ENCODE data around the gene C5orf63.
"Not testable (repeated sequence)": the region's sequence is repeated elsewhere in the genome, so short reads cannot be mapped to it uniquely, and the experiment has no call there.

C5orf63 gene

GRCh38 chr5:127031147-127031862 is 42.0 kb downstream of the C5orf63 start:
- no peak for DNase-seq (ENCODE audit: low read depth in 2 of 2)

DNA sequence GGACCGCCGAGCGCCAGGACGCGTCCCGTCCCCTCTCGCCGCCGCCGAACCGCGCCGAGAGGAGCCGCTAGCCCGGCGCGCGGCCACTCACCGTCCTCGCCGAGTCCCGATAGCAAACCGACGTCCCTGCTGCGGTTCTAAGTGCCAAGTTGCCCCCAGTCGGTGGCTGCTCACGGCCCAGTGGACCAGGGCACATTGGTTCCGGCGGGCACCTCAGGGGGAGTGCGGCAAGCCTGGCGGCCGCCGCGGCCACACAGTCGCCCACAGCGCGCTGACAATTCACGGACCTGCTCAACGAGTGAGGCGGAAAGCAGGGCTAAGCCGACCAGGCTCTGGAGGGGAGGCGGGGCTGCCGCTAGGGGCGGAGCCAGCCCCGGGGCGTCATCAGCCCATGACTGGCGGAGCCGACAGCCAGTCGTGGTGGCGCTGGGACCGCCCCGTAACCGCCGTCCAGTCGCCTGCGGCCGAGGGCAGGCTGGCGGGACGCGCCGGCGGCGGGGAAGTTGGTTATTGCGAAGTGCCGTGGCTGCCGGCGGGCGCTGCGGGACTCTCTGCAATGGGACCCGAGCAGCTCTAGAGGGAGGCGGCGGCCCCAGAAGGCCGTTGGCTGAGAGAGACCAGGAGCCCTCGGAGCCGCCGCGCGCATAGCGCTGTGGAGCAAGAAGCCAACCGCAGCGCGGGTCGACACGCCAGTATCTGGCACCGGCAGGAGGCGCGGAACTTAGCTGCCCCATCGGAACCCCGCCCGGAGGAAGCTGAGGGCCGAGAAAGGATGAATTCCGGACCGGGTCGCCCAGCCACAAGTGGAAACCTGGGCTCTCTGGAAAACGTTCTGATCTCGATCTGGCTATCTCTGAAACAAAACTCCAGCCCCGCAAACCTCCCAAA is 42.8 kb downstream of the C5orf63 start, which contains the start of gene MARCHF3:
MARCHF3 (minus strand) TSS at position 300 of the 888 bp plus-strand sequence. CDS start 112,387 bp downstream, outside the sequence.
- DNase-seq (ENCODE audit: low read depth in 2 of 2), result peak; percentile 81 to 89

DNA sequence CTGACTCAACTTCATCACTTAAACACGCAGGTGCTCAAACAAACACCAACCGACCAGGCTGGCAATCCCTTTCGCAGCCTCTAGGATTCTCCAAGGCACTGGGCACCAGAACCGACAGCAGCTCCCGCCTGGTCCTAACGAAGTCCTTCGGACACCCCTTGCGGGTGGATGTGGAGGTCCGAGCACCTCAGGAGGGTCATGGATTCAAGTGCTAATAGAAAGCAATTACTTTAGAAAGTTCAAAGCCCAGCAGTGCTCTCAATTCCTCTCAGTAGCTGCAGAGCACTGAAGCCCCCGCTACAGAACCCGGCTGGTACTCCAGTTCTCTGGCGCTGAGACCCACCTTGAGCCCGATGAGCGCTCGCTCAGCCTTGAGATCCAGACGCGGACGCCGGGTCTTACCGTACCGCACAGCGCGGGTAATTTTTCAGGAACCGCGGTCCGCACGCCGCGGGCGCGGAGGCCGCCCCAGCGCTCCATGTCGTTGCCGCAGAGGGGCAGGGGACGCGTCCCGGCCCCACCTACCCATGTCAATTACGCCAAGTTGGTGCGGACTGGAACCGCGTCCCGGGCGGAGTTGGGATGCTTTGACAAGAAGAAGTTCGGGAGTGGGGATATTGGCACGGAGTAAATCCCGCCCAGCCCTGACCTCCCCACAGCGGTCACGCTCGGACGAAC is 43.6 kb downstream of the C5orf63 start:
- peak in 1 of 2 donors; percentile 12 for DNase-seq (ENCODE audit: low read depth in 2 of 2)

DNA sequence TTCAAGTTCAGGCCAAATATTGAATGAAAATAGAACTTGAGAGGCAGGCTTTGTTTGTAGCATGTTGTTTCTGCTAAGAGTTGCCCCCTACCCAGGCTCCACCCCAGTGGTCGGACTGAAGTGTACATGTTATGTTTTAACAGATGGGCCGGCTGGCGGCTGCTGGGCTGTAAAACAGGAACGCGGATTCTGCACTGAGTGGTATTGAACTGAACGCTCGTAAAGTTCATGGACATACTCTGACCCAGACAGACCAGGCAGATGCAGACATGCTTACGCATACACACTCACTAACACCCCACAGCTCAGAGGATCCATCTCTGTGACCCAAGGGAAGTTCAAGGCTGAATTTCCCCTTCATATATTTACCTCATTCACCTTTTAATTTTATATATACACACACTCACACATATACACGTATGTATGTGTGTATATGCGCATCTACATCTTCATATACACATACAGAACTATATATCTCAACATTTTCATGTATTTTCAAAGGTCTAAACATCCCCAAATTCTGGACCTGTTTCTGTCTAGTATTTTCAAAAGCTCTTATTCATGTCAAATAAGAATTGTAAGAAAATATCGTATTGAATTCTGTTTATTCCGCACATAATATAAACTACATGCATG is 44.4 kb downstream of the C5orf63 start:
- no peak for DNase-seq (ENCODE audit: low read depth in 2 of 2)

- DNase-seq (ENCODE audit: low read depth in 2 of 2), result no peak
Observed at GRCh38 chr5:127027539-127027938, 45.8 kb downstream of the C5orf63 start.

GRCh38 chr5:127026166-127026565 is 47.1 kb downstream of the C5orf63 start:
- DNase-seq (ENCODE audit: low read depth in 2 of 2), result no peak

GRCh38 chr5:127025467-127025866 is 47.8 kb downstream of the C5orf63 start:
- no peak for DNase-seq (ENCODE audit: low read depth in 2 of 2)

DNA sequence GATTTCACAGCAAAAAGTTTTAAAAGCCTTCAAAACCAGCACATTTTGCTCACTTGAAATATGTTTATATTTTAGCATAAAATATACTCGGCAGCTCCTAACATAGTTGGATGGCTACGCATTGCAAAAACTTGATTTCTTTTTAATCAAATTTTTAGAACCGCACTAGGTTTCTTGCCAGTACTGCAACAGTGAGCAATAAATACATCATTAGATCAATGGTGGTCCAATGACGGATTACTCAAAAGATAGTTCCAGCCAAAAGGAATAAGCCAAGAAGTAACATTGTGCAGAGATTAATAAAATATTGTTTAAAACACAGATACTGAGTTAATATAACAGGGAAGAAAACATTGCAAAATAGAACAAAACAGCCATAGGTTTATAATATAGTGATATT is 48.5 kb downstream of the C5orf63 start:
- DNase-seq (ENCODE audit: low read depth in 2 of 2), result no peak

- DNase-seq (ENCODE audit: low read depth in 2 of 2), result not testable (repeated sequence)
Observed at GRCh38 chr5:127023552-127024191, 49.6 kb downstream of the C5orf63 start.

DNA sequence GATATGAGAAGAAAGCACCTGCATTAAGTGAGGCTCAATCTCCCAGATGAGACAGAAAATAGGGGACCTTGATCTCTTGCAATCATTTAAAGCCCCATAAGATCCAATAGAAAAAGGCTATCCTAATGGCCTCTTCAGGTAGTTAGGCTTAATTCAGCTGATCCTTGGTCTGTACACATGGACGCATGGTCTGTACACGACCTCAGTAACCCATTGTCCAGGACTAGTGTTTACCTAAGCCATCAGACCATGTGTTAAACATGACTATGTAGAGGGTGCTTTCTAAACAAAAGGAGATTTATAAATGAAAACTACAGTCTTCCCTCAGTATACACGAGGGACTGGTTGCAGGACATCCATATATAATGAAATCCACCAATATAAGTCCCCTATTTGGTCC is 50.5 kb downstream of the C5orf63 start:
- no peak for DNase-seq (ENCODE audit: low read depth in 2 of 2)

DNA sequence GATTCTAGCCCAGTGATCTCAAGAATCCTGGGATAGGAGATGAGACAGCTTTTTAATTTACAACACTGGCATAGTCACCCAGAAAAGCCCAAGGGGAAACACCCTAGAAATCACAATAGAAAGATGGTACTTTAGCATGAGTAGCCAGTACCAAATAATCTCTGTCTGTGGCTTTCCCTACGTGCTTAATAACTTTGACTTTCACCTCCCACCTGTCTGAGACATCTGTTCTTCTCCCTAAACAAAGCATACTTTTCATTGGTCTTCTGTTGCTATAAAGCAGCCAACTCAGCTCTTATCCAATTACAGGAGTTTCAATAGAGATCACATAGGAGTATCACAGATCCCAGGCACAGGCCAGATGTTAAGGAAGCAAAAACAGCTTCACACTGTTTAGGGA is 53.4 kb downstream of the C5orf63 start:
- DNase-seq (ENCODE audit: low read depth in 2 of 2), result no peak

DNA sequence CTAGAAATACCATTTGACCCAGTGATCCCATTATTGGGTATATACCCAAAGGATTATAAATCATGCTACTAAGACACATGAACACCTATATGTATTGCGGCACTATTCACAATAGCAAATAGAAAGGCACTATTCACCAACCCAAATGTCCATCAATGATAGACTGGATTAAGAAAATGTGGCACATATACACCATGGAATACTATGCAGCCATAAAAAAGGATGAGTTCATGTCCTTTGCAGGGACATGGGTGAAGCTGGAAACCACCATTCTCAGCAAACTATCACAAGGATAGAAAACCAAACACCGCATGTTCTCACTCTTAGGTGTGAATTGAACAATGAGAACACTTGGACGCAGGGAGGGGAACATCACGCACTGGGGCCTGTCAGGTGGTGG is 56.6 kb downstream of the C5orf63 start:
- DNase-seq (ENCODE audit: low read depth in 2 of 2), result not testable (repeated sequence)

DNA sequence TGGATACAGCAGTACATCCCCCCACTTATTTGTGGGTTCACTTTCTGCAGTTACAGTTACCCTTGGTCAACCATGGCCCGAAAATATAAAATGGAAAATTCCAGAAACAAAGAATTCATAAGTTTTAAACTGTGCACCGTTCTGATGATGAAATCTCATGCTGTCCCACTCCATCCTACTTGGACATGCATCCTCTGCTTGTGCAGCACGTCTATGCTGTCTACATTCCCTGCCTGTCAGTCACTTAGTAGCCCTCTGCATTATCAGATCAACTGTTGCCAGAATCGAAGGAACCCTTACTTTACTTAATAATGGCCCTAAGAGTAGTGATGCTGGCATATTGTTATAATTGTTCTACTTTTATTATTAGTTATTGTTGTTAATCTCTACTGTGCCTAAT is 57.6 kb downstream of the C5orf63 start:
- DNase-seq (ENCODE audit: low read depth in 2 of 2), result no peak

DNA sequence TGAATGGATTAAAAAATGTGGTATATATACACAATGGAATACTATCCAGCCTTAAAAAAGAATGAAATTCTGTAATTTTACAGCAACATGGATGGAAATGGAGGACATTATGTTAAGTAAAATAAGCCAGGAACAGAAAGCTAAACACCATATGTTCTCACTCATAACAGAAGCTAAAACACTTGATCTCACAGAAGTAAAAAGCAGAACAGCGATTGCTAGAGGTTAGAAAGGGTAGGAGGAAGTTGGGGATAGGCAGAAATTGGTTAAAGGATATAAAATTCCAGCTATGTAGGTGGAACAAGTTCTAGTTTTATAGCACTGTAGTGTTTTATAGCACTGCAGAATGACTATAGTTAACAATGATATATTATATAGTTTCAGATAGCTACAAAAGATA is 58.7 kb downstream of the C5orf63 start:
- DNase-seq (ENCODE audit: low read depth in 2 of 2), result no peak

DNA sequence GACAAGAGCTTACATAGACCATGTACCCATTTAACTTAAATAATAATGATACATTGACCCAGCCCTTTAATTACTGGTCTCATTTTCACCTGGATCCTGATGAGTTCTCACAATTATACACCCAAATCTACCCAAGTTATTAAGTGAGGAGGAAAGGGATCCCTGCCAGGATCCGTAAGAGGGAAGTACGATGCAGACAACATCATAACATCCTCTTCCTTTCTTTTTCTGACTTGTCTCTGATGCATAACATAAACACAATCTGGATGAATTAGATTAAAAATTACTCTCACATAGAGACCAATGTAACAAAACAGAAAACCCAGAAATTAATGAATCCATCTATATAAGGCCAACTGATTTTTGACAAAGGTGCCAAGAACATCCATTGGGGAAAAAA is 59.9 kb downstream of the C5orf63 start:
- no peak for DNase-seq (ENCODE audit: low read depth in 2 of 2)

DNA sequence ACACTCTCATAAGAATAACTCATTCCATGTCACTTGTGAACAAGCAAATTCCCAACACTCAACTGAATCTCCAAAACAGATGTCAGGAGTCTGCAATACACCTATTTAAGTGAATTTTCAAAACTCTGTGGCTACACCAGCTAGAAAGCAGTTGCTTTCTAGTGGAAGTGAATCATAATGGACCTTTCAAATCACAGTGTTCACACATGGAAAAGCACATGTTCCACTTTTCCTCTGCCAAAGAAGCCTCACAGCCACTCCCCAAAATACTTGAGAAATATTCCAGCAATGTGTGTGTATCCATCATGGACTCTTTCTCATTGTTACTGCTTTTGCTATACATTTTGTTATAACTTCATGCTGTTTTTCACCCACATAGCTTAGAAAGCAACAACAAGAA is 60.4 kb downstream of the C5orf63 start:
- DNase-seq (ENCODE audit: low read depth in 2 of 2), result no peak

DNA sequence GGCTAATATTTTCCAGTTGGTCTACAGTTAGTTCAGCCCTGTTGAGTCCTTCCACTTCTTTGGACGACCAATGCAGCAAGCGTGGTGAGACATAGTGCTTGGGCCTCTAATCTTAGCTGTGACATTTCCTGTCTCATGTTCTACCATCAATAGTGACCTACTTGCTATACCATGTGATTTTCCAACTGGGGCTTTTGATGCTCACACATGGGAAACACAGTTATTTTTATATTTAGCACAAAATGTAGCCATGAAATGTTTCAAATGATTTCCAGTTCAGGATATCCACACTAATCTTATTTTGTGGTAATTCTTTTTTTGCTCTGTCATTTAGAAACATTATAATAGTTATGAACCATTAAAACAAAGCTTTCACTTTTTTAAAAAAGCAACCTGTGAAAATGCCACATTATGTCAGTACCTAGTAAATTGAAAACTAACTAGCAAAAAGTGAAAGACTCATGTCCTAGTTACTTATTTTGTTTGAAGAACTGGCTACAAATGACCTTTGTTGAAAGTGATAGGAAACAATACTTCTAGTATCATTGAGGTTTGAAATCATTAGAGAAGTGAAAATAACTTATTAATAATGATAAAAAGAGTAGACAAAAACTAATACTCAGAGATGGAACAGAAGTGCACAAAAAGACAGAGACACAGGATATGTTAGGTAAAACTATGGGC is 61.2 kb downstream of the C5orf63 start:
- DNase-seq (ENCODE audit: low read depth in 2 of 2), result no peak

DNA sequence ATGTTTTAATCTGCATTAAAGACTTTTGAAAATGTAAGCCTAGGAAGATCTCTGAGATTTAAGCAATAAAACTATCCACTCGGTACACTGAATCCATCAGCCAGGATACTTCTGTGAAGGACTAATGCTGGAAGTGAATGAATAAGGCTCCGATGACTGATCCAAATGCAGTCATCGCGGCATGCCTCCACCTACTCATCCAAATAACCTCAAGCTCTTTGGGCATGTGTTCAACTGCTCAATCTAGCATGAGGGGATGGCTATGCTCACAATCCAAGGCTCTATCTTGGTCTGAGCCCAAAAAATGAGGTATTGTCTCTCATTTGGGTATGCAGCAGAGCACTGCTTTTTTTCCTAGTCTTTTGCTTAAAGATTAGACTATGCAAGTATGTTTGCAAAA is 62.1 kb downstream of the C5orf63 start:
- DNase-seq (ENCODE audit: low read depth in 2 of 2), result no peak

- no peak for DNase-seq (ENCODE audit: low read depth in 2 of 2)
Observed at GRCh38 chr5:127010362-127010761, 62.9 kb downstream of the C5orf63 start.

DNA sequence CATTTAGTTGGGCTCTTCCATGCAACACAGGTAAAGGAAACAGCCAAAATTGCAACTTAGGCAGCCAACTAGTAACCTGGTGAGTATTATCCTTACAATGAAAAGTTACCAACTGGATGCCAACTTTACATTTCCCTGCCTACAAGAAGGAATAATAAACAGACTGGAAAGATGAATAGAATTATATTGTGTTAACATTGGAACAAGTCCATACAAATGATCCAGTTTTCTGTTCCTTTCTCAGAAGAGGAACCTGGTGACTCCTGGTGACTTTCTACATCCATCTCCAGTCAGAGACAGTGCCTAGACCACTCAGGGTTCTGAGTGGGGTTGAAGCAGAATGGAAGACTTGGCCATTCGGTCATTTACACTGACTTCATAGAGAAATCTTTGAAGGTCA is 63.5 kb downstream of the C5orf63 start:
- DNase-seq (ENCODE audit: low read depth in 2 of 2), result no peak

Data from stimulated activated CD4-positive, alpha-beta T cell treated with anti-CD3 and anti-CD28 coated beads, Interleukin-1b, Interleukin-23, amount 100 ng/mL, for 1 hour (primary cell).